IgD-negative memory B cell (primary cell): ENCODE data around the gene DNAAF3. TPM values are rescaled to one million over a fixed set of nuclear protein-coding genes. Genes with fewer than 3 reads are reported as not detected.

Experiments
- H3K27ac Mint-ChIP-seq, 3 donors: one replicate each; pipeline ENCODE4 v1.8.0; 2020 to 2022; ENCODE audit warnings: mild to moderate bottlenecking in 3 of 3, mixed read lengths in 3 of 3, moderate library complexity in 1 of 3
- H3K27me3 Mint-ChIP-seq: one replicate; pipeline ENCODE4 v1.8.0; 2021; ENCODE audit warnings: mixed read lengths
- H3K36me3 Mint-ChIP-seq: one replicate; pipeline ENCODE4 v1.8.0; 2020; ENCODE audit warnings: mild to moderate bottlenecking, mixed read lengths
- H3K4me1 Mint-ChIP-seq, 3 donors: one replicate each; pipeline ENCODE4 v1.8.0; 2020 to 2022; ENCODE audit warnings: mixed read lengths in 3 of 3, mild to moderate bottlenecking in 1 of 3
- H3K4me3 Mint-ChIP-seq, 4 donors: one replicate each; pipeline ENCODE4 v1.8.0; 2020 to 2022; ENCODE audit warnings: mild to moderate bottlenecking in 4 of 4, mixed read lengths in 4 of 4, moderate library complexity in 3 of 4
- H3K9me3 Mint-ChIP-seq, 3 donors: one replicate each; pipeline ENCODE4 v1.8.0; 2020 to 2021; ENCODE audit warnings: mixed read lengths in 3 of 3, mild to moderate bottlenecking in 1 of 3
- polyA plus RNA-seq: library from polyadenylated mRNA; unstranded; fragments of 300-500 nt; fragmentation: Illumina TruSeq; gene quantifications from one replicate; pipeline ENCODE4 v1.2.3, GENCODE V29; 2021

DNAAF3 gene
- polyA plus RNA-seq, 1 donor from 2014 or later = not detected

DNA sequence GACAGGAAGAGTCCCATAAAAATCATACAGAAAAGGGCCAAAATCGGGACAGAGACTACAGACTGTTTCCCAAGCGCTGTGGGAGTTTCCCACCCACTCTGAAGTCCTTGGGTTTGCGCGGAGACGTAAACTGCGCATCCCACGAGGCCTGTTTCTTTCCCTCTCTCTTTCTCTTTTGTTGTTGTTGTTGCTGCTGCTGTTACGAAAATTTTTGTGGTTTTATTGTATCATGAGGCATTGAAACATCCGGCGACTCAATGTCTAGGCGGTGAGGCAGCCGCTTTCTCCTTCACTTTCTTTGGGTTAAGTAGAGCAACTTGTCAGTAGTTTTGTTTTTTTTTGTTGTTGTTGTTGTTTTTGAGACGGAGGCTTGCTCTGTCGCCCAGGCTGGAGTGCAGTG lies 47.4 kb downstream of the DNAAF3 start:
- peaks cover 21 to 34% (median 32%) of the 10 kb centered on the region in 3 donors for H3K4me1 Mint-ChIP-seq
- H3K9me3 Mint-ChIP-seq = peaks cover 0 to 2% (median 0%) of the 10 kb centered on the region in 3 donors
- H3K36me3 Mint-ChIP-seq = no peaks in the 10 kb centered on the region
- peaks cover 3% of the 10 kb centered on the region for H3K27me3 Mint-ChIP-seq
- peak overlapping the region; percentile 0 to 99 (median 65) for H3K4me3 Mint-ChIP-seq
- H3K27ac Mint-ChIP-seq = no peak overlapping the region

DNA sequence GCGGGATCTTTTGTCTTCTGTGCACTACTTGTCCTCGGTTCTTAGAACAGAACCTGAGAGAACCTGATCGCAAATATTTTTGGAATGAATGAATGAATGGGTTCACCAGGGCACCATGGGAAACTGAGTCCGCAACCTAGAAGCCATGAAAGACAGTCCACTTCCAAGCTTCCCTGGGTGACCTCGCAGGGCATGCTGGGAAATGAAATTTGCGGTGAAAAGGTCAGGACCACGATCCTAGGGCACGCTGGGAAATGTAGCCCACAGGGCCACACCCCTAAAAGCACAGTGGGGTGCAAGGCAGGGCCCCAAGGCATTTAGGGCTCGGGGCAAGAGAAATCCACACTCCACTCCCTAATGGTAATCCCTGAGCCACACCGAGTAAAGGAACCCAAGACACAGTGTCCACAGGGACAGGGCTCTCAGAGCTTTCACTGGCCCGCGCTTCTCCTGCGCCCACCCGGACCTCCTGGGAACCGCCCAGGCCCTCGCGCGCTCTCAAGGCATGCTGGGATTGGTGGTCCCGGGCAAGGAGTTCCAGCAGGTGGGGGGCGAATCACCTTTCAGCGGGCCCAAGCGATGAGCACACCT lies 47.9 kb downstream of the DNAAF3 start:
- H3K27me3 Mint-ChIP-seq = no peaks in the 10 kb centered on the region
- peaks cover 25 to 34% (median 32%) of the 10 kb centered on the region in 3 donors for H3K4me1 Mint-ChIP-seq
- H3K4me3 Mint-ChIP-seq = peak overlapping the region; percentile 96 to 99 (median 98)
- H3K27ac Mint-ChIP-seq = peak overlapping the region in 2 of 3 donors; percentile 19 to 80
- peaks cover 0 to 2% (median 0%) of the 10 kb centered on the region in 3 donors for H3K9me3 Mint-ChIP-seq
- no peaks in the 10 kb centered on the region for H3K36me3 Mint-ChIP-seq

DNA sequence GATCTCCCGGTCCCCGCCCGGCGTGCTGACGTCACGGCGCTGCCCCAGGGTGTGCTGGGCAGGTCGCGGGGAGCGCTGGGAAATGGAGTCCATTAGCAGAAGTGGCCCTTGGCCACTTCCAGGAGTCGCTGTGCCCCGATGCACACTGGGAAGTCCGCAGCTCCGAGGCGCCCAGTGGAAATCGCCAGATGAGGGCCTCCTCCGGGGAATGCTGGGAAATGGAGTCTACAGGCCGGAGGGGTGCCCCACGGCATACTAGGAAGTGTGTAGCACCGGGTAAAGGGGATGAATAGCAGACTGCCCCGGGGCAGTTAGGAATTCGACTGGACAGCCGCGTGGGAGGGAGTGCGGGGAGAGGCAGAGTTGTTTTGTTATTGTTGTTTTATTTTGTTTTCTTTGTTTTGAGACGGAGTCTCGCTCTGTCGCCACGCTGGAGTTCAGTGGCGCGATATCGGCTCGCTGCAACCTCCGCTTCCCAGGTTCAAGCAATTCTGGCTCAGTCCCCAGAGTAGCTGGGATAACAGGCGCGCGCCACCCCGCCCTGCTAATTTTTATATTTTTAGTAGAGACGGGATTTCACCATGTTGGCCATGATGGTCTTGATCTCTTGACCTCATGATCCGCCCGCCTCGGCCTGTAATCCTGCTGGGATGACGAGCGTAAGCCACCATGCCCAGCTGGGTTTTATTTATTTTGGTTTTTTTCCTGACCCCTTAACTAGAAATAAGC lies 48.6 kb downstream of the DNAAF3 start:
- peaks cover 28 to 34% (median 32%) of the 10 kb centered on the region in 3 donors for H3K4me1 Mint-ChIP-seq
- H3K4me3 Mint-ChIP-seq = peak overlapping the region; percentile 96 to 99 (median 98)
- no peaks in the 10 kb centered on the region for H3K36me3 Mint-ChIP-seq
- H3K27ac Mint-ChIP-seq = peak overlapping the region; percentile 19 to 96 (median 80)
- H3K9me3 Mint-ChIP-seq = peaks cover 0 to 2% (median 0%) of the 10 kb centered on the region in 3 donors
- H3K27me3 Mint-ChIP-seq = no peaks in the 10 kb centered on the region

DNA sequence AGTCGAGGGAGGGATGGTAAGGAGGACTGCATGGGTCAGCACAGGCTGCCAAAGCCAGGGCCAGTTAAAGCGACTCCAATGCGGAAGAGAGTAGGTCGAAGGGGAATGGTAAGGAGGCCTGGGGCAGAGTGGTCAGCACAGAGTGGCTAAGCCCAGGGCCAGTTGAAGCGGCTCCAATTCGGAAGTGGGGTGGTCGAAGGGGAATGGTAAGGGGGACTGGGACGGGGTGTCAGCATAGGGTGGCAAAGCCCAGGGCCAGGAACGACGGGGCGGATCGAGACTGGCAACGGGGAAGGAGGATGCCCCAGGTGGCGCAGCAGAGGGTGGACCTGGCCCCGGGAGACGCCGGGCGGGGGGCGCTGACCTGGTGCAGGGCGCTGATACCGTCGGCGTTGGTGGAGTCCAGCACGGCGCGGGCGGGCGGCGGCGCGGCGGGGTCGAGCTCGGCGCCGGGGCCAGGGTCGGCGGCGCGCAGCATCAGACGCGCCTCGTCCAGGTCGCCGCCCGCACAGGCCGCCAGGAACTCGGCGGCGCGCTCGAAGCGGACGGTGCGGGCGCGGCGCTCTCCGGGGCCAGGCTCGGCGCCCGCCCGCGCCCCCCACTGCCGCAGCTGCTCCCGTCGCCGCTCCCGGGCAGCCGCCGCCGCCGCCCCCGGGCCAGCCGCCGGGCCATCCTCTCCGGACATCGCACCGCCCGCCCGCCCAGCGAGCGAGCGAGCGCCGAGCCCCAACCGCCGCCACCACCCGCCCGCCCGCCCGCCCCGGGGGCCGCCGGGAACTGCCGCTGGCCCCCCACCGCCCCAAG lies 49.4 kb downstream of the DNAAF3 start, which contains the start of gene PPP1R12C:
Gene PPP1R12C, minus strand, starts transcription at position 779 of the 804 bp plus-strand sequence. Its CDS starts 94 bp downstream, at position 685.
- peaks cover 0 to 2% (median 0%) of the 10 kb centered on the region in 3 donors for H3K9me3 Mint-ChIP-seq
- no peaks in the 10 kb centered on the region for H3K36me3 Mint-ChIP-seq
- H3K27me3 Mint-ChIP-seq = no peaks in the 10 kb centered on the region
- H3K4me3 Mint-ChIP-seq = peak within 1 kb of the TSS; percentile 96 to 99 (median 98)
- H3K4me1 Mint-ChIP-seq = peaks cover 28 to 34% (median 32%) of the 10 kb centered on the region in 3 donors
- peak within 1 kb of the TSS; percentile 89 to 99 (median 96) for H3K27ac Mint-ChIP-seq

DNA sequence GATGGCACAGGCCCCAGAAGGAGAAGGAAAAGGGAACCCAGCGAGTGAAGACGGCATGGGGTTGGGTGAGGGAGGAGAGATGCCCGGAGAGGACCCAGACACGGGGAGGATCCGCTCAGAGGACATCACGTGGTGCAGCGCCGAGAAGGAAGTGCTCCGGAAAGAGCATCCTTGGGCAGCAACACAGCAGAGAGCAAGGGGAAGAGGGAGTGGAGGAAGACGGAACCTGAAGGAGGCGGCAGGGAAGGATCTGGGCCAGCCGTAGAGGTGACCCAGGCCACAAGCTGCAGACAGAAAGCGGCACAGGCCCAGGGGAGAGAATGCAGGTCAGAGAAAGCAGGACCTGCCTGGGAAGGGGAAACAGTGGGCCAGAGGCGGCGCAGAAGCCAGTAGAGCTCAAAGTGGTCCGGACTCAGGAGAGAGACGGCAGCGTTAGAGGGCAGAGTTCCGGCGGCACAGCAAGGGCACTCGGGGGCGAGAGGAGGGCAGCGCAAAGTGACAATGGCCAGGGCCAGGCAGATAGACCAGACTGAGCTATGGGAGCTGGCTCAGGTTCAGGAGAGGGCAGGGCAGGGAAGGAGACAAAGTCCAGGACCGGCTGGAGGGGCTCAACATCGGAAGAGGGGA lies 50.1 kb downstream of the DNAAF3 start:
- Mint-ChIP-seq H3K4me1 (peaks cover 28 to 32% (median 31%) of the 10 kb centered on the region in 3 donors), H3K27ac (peak overlapping the region; percentile 89 to 99 (median 93)), H3K4me3 (peak overlapping the region; percentile 93 to 99 (median 96)), H3K27me3 (no peaks in the 10 kb centered on the region), H3K36me3 (no peaks in the 10 kb centered on the region), H3K9me3 (peaks cover 0 to 2% (median 0%) of the 10 kb centered on the region in 3 donors)

DNA sequence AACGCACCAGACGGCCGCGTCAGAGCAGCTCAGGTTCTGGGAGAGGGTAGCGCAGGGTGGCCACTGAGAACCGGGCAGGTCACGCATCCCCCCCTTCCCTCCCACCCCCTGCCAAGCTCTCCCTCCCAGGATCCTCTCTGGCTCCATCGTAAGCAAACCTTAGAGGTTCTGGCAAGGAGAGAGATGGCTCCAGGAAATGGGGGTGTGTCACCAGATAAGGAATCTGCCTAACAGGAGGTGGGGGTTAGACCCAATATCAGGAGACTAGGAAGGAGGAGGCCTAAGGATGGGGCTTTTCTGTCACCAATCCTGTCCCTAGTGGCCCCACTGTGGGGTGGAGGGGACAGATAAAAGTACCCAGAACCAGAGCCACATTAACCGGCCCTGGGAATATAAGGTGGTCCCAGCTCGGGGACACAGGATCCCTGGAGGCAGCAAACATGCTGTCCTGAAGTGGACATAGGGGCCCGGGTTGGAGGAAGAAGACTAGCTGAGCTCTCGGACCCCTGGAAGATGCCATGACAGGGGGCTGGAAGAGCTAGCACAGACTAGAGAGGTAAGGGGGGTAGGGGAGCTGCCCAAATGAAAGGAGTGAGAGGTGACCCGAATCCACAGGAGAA lies 50.9 kb downstream of the DNAAF3 start:
- Mint-ChIP-seq H3K27ac (peak overlapping the region in 2 of 3 donors; percentile 89 to 99), H3K9me3 (peaks cover 0 to 2% (median 0%) of the 10 kb centered on the region in 3 donors), H3K36me3 (no peaks in the 10 kb centered on the region), H3K4me3 (peak overlapping the region; percentile 93 to 99 (median 96)), H3K4me1 (peaks cover 27 to 29% (median 28%) of the 10 kb centered on the region in 3 donors), H3K27me3 (no peaks in the 10 kb centered on the region)

DNA sequence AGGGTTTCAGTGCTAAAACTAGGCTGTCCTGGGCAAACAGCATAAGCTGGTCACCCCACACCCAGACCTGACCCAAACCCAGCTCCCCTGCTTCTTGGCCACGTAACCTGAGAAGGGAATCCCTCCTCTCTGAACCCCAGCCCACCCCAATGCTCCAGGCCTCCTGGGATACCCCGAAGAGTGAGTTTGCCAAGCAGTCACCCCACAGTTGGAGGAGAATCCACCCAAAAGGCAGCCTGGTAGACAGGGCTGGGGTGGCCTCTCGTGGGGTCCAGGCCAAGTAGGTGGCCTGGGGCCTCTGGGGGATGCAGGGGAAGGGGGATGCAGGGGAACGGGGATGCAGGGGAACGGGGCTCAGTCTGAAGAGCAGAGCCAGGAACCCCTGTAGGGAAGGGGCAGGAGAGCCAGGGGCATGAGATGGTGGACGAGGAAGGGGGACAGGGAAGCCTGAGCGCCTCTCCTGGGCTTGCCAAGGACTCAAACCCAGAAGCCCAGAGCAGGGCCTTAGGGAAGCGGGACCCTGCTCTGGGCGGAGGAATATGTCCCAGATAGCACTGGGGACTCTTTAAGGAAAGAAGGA lies 51.8 kb downstream of the DNAAF3 start:
- peak overlapping the region in 1 of 3 donors; percentile 89 for H3K27ac Mint-ChIP-seq
- peaks cover 23 to 28% (median 27%) of the 10 kb centered on the region in 3 donors for H3K4me1 Mint-ChIP-seq
- no peaks in the 10 kb centered on the region for H3K27me3 Mint-ChIP-seq
- H3K36me3 Mint-ChIP-seq = no peaks in the 10 kb centered on the region
- peak overlapping the region in 3 of 4 donors; percentile 51 to 96 (median 79) for H3K4me3 Mint-ChIP-seq
- peaks cover 0 to 2% (median 0%) of the 10 kb centered on the region in 3 donors for H3K9me3 Mint-ChIP-seq

DNA sequence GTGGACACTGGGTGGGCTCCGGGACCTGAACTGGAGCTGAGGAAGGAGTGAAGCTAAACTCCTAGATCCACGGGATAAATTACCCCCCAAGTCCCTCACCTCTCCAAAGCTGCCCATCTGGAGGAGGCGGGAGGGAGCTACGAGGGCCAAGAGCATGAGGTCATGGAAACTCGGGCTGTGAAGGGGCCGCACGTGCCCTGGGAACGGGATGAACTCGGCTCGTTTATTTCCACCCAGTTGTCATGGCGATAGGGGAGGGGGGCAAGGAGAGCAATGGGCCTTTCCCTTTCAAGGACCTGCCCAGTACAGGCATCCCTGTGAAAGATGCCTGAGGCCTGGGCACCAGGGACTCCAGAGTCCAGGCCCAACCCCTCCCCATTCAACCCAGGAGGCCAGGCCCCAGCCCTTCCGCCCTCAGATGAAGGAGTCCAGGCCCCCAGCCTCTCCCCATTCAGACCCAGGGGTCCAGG lies 52.8 kb downstream of the DNAAF3 start:
- Mint-ChIP-seq H3K27me3 (no peaks in the 10 kb centered on the region), H3K4me3 (peak overlapping the region in 2 of 4 donors; percentile 48 to 66), H3K4me1 (peaks cover 23 to 27% (median 26%) of the 10 kb centered on the region in 3 donors), H3K9me3 (peaks cover 0 to 2% (median 0%) of the 10 kb centered on the region in 3 donors), H3K27ac (peak overlapping the region in 1 of 3 donors; percentile 84), H3K36me3 (peaks cover 6% of the 10 kb centered on the region)

GRCh38 chr19:55112777-55113569 lies 53.4 kb downstream of the DNAAF3 start:
- Mint-ChIP-seq H3K27ac (peak overlapping the region in 1 of 3 donors; percentile 46), H3K27me3 (no peaks in the 10 kb centered on the region), H3K9me3 (peaks cover 0 to 2% (median 0%) of the 10 kb centered on the region in 3 donors), H3K36me3 (peaks cover 10% of the 10 kb centered on the region), H3K4me1 (peaks cover 19 to 27% (median 26%) of the 10 kb centered on the region in 3 donors), H3K4me3 (peak overlapping the region in 2 of 4 donors; percentile 48 to 66)

GRCh38 chr19:55112246-55112776 lies 54.1 kb downstream of the DNAAF3 start:
- Mint-ChIP-seq H3K36me3 (peaks cover 10% of the 10 kb centered on the region), H3K27ac (no peak overlapping the region), H3K27me3 (no peaks in the 10 kb centered on the region), H3K9me3 (peaks cover 0 to 2% (median 0%) of the 10 kb centered on the region in 3 donors), H3K4me1 (peaks cover 13 to 24% (median 23%) of the 10 kb centered on the region in 3 donors), H3K4me3 (no peak overlapping the region)

GRCh38 chr19:55111238-55111831 lies 55.1 kb downstream of the DNAAF3 start:
- Mint-ChIP-seq H3K27me3 (no peaks in the 10 kb centered on the region), H3K27ac (no peak overlapping the region), H3K4me3 (peak overlapping the region in 1 of 4 donors; percentile 18), H3K36me3 (peaks cover 12% of the 10 kb centered on the region), H3K4me1 (peaks cover 12 to 21% (median 20%) of the 10 kb centered on the region in 3 donors), H3K9me3 (no peaks in the 10 kb centered on the region)

- Mint-ChIP-seq H3K27ac (peak overlapping the region in 1 of 3 donors; percentile 56), H3K4me3 (no peak overlapping the region), H3K36me3 (peaks cover 12% of the 10 kb centered on the region), H3K4me1 (peaks cover 0 to 8% (median 8%) of the 10 kb centered on the region in 3 donors), H3K9me3 (no peaks in the 10 kb centered on the region), H3K27me3 (no peaks in the 10 kb centered on the region)
Measured at GRCh38 chr19:55109527-55110291, 56.7 kb downstream of the DNAAF3 start.
